Skin of body (tissue), 2 donors: ENCODE results near the gene CALML5. TPM values are rescaled to one million over a fixed set of nuclear protein-coding genes. Genes with fewer than 3 reads are reported as not detected.

Experiments used
- DNase-seq: peaks from one replicate; lab custom pipeline; 2025; lab: John Stamatoyannopoulos, UW
- total RNA-seq: library from RNA; depleted of rRNA; stranded (reverse); fragments of >200 nt; gene quantifications from one replicate; pipeline ENCODE4 v1.2.3, GENCODE V29; 2014

CALML5 gene
- total RNA-seq, 1 donor from 2014 or later, result 133 TPM

DNA sequence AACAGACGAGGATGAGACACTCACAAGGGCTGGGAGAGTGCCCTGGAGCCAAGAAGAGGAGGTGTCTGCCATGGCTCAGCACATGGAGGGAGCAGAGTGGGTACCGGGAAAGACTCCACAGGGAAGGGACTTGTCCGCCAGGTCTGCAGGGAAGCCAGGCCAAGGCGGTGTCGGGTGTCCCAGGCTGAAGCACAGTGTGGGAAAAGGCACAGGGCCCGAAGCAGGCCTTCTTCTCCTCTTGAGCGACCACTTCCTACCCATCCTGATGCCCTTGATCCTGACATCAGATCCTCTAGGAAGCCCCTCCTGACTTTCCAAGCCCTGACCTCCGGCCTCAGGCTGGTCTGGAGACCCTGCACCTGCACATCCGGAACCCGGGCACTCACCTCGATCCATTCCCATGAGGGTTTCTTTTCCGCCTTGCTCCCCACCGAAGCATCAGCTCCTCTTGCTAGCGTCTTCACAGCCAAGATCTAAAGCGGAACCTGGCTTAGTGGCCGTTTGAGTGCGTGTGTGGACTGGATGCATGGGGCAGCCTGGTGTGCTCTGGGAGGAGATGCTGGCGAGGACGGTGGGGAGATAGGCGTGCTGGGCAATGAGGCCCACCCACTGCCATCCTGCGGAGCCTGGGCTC is 33.8 kb upstream of the CALML5 start:
- DNase-seq, result no peak

- DNase-seq, result no peak
These were observed 33.3 kb upstream of the CALML5 start for GRCh38 chr10:5532618-5533097.

GRCh38 chr10:5532307-5532605 is 32.9 kb upstream of the CALML5 start:
- DNase-seq, result no peak

DNA sequence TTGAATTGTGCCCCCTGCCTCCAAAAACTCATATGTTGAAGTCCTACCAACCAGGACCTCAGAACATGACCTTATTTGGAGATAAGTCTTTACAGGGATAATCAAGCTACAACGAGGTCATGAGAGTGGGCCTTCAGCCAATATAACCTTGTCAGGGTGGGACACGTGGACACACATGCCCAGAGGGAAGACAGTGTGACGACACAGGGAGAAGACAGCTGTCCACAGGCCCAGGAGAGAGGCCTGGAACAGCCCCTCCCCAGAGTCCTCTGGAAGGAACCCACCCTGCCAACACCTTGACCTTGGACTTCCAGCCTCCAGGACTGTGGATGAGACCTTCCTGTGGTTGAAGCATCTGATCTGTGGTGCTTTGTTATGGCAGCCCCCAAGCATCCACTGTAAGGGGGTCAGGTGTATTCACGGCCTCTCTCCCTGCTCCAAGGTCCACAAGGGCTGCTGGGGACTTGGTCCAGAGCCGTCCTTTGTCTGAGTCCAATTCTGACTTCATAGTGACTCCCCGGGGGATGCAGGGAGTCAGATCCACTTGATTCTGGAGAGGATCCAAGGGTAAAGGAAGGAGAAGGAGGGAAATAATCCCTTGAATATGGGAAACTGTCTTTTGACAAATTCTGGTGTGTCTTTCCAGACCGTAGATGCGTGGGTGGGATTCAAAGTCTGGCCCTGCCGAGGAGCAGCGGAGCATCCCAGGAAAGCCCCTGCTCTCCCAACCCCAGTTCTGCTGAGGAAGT is 32.4 kb upstream of the CALML5 start:
- no peak for DNase-seq

- DNase-seq, result no peak
These were observed 31.6 kb upstream of the CALML5 start for GRCh38 chr10:5530846-5531557.

DNA sequence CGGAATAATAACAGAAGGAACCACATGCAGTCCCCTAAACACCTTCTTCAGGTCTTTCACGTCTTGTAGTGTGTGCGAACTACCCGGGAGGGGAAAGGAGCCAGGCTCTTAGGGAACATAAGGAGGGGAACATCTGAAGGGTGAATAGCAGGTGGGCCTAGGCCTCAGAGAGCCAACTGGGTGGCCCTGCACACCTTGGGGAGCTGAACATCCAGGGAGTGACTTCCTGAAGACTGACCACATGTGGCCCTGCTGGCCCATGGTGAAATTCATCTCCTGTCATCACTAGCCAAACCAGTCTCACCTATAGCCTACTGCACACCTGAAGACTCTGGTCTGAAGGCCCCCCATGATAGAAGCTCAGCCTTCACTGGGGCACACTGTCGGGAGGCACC is 31.0 kb upstream of the CALML5 start:
- DNase-seq, result no peak

DNA sequence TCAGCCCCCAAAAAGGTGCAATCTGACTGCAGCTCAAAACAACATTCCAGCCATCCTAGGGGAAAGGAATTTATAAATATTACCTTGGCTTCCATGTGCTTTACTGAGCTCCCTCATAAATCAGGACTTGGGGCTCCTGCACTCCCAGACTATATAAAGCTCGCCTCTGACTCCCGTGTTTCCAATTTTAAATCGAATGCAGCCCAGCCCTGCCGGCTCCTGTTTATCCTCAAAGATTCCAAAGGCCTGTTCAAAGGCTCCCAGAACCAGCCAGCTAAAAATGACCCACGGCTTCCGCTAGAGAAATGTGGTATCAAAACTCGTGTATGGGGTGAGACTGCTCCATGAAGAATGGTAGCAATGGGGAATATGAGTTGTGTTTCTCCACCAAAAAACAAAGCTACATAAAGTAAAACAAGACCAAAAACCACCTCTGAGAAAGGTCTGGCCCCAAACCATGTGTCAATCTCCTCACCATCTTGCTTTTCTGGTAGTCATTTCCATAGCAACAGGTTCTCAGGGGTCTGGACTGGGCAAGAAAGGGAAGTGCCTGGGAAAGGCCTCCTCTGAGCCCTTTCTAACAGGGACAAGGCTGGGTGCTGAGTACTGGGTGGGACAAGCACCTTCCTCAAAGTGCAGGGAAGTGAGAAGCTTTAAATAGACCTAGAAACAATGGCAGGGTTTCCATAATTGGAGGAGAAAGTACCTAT is 30.5 kb upstream of the CALML5 start:
- DNase-seq, result no peak

DNA sequence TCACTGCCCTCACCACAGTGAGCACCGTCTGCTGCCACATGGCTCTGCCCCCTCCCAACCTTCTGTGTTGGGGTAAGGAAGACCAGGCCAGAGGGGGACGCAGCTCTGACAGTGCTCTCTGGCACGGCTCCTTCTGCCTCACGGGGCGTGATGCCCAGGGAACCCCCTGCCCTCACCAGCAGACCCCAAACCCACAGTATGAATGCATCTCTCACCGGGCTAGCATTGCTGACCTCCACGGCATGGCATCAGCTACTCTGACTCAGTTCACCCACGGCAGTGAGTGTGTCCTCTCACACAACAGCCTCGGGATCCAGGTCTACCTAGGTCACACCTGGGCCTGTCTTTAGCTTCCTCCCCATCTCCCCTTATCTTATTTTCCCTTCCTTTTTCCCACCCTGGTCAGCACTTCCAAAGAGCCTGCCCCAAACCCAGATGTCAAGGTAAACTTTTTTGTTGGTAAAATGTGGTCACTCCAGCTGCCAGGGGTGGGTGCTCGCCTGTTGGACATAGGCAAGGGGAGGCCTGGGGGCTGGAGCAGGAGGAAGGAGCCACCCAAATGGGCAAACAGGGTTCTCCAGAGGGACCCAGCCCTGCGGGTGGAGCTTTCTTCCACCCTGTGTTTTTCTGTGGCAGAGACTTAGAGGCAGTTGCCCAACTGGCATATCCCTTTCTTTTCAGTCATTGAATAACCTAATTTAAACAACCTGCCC is 29.8 kb upstream of the CALML5 start:
- DNase-seq, result no peak

DNA sequence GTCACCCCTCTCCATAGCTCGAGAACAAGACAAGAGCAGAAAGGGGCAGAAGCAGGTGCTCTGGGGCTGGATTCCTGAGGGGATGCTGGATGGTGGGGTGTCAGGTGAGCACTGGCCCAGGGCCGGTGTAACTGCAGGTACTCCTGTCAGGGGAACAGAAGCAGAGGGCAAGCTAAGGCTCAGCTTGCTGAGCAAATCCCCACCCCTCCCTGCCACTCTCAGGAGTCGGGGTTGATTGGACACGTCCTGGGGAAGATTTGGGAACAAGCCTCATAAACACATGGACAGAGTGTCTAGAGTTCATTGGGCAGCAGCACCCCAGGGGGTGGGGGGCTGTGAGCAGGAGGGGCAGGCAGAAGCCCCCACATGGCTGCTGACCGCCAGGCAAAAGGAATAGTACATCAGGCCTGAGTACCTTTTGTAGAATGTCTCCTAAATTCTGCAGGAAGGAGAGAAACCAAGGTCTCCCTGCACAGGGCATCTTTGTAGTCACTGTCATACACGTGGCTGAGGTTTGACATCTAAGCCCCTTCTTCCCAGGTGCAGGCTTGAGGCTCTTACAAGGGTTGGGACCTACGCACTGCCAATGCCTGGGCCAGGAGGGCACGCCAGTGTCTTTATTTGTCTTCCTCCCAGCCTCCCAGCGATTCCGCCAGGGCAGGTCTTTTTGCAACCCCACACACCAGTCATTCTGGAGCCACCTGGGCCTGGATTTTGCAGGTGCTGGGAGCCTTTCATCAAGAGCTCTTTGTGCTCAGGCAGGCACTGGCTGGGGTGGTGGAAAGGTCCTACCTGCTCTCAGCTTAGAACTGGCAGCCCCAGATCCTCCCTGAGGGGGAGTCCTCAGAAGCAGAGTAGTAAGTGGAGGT is 28.2 kb upstream of the CALML5 start:
- no peak for DNase-seq

DNA sequence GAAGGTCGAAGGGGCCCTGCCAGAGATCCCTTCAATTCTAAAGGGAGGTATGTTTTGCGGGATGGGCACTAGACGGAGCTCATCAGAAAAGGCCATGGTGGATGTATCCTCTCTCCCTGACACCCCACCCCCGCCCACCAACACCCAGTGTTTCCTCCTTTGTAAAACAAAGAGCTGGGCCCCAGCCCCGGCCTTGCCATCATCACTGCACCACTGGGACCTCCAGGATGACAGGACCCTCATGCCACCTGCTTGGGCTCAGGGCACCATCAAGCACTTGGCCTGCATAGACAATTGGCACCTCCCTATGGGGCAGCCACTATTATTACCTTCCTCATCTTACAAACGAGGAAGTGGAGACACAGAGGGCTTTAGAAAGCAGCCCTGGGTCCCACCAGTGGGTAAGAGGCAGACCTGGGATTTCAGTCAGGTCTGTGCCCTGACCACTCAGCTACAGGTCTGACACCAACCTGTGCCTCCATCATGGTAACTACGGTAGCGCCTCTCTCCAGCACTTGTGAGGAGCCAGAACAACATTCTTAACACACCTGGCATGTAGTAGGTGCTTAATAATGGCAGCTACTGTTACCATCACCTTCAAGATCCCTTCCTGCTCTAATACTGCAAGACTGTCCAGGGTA is 27.4 kb upstream of the CALML5 start:
- no peak for DNase-seq

DNA sequence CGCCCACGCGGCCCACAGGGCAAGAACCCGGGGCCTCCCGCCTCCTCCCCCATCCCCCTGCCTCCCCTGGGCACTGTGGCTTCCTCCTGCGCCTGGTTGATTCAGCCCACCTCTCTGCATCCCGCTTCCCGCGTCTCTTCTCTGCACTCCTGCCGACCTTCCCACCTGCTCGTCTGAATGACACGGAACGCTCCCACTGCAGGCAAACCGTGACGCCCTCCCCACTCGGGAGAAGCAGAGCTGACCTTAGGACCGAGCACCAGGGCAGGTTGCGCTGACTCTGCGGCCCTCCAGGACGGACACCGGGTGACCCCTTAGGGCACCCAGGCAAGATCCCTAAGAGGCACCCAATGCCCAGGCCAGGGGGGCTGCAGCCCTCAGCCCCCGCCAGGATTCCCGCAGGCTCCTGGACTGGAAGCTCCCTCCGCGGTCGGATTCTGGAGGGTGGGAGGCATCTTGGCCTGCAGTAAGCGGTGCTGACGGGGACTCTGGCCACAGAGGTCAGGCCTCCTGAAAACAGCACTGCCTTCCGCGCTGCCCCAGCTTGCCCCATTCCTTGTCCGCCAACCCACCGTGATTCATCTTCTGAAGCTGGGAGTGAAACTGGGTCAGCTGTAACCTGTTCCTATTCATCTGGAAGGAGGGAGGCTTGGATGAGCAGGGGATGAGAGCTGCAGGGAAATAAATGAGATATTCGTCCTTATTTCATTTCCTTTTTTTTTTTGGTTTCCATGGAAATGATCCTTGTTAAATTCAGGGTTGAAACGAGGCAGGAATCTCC is 26.4 kb upstream of the CALML5 start:
- DNase-seq, result no peak

DNA sequence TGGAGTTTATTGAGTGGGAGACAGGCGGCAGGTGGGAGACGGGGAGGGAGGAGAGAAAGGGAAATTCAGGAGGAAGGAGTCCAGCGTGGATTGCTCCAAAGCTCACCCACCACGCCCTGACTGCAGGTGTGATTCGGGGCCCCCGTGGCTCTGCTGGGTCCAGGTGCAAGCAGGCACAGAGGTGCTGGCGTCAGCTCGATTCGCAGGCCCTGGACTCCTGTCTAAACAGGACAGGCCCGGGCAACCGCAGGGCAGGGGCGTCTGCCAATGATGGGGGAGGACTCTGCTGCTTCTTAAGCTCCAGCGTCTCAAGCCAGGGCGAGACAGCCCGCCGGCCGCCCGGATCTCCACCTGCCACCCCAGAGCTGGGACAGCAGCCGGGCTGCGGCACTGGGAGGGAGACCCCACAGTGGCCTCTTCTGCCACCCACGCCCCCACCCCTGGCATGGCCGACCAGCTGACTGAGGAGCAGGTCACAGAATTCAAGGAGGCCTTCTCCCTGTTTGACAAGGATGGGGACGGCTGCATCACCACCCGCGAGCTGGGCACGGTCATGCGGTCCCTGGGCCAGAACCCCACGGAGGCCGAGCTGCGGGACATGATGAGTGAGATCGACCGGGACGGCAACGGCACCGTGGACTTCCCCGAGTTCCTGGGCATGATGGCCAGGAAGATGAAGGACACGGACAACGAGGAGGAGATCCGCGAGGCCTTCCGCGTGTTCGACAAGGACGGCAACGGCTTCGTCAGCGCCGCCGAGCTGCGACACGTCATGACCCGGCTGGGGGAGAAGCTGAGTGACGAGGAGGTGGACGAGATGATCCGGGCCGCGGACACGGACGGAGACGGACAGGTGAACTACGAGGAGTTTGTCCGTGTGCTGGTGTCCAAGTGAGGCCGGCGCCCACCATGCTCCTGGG is 25.5 kb upstream of the CALML5 start, which contains the start of gene CALML3:
Gene CALML3 (plus strand): TSS at position 321 of the 920 bp plus-strand sequence. CDS start 125 bp downstream, at position 446.
- DNase-seq, result no peak

DNA sequence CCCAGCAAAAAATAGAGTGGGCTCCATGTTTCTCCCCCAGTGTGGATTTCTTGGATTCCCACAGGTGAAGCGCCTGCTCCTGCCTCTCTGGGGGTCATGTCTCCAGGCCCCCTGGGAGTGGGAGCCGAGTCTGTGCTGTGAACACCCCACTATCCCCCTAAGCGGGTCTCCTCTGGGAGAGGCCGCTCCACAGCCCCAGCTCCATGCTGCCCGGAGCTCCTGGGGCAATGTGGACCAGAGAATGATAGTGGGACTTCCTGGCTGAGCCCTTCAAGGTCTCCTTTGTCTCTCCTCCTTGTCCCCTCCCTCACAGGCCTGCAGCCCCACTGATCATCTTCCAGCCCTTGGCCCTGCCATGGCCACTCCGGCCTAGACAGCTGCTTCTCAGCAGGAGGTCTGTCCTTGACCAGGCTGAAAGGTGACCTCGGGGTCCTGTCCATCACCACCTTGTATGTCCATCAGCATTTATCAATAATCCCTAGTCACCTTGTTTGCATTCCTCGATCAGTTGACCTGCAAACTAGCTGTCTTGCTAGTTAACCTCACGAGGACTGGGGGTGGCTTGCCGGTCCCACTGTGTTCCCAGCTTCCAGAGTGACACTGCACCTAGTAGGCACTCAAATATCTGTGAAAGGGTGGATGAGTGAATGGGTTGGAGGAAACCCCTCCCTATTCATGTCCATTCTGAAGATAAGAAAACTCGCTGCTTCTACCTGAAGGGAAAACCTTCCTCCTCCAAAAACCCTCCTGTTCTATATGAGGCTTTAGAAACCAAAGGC is 24.6 kb upstream of the CALML5 start:
- no peak for DNase-seq

- DNase-seq, result no peak
These were observed 23.7 kb upstream of the CALML5 start for GRCh38 chr10:5522913-5523560.

GRCh38 chr10:5519054-5519453 is 19.7 kb upstream of the CALML5 start:
- no peak for DNase-seq

DNA sequence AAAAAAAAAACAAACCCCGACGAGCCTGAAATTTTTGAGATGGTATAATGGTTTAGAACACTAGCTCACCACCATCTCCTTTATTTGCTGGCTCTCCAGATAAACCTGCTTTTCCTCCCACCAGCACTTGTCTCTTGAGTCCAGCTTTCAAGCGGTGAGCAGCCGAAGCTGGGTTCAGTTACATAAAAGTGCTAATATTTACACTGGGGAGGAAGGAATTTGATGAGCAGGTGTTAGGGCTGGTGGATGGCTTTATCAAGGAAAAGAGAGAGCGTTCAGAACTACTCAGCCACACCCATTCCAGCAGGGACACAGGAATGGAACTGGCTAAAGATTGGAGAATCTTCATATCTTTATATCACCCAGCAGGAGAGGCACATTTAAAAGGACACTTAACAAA is 18.8 kb upstream of the CALML5 start:
- no peak for DNase-seq

DNA sequence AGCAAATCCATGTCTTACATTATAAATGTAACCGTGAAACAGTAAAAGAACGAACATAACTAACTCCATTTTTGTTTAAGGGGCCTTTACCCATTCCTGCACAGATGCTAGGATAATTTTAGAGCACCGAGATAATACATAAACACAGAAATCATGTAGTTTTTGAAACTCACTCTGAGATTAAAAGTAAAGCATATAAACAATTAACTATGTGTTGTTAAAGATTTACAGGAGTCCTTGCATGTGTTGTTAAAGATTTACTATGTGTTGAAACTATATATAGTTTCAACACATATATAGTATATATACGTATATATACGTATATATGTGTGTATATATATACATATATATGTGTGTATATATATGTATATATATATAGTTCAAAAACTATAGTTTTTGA is 18.2 kb upstream of the CALML5 start:
- no peak for DNase-seq
